HCT116 (cell line): ENCODE data around the gene PILRA. TPM values are rescaled to one million over a fixed set of nuclear protein-coding genes. Genes with fewer than 3 reads are reported as not detected.
"Not testable (repeated sequence)": the region's sequence is repeated elsewhere in the genome, so short reads cannot be mapped to it uniquely, and the experiment has no call there.

Experiments
- ATAC-seq: fragments of 200-7000 bp; cut with Tn5 transposase; 2 replicates; pipeline ENCODE4 v1.9.1; 2020; ENCODE audit warnings: mild to moderate bottlenecking, moderate library complexity
- BruUV-seq: library from RNA; stranded (reverse); fragments of 400-500 nt; replicated peaks from 2 replicates; lab custom pipeline; 2021; lab: Mats Ljungman, UMichigan
- CTCF ChIA-PET: fragments of 300-600 bp; sonication (Branson Sonifier 250); formaldehyde crosslinking; loops from one replicate; lab custom pipeline; 2021; ENCODE audit warnings: antibody characterized with exemption; lab: Charles Lee
- POLR2A ChIA-PET: fragments of 300-600, 350-600 bp; sonication (Branson Sonifier 250); formaldehyde crosslinking; loops from one replicate; lab custom pipeline; 2021; ENCODE audit warnings: antibody characterized with exemption; lab: Charles Lee
- RAD21 ChIA-PET, 2 experiments: fragments of 300-600 bp; sonication (Branson Sonifier 250); formaldehyde crosslinking; loops; one replicate each; lab custom pipeline; 2023; ENCODE audit warnings: low total read pairs in 2 of 2; ENCODE audit not compliant: uncharacterized antibody in 2 of 2, unreplicated experiment in 2 of 2, low non-redundant PET in 1 of 2; lab: Charles Lee
- DNase-seq: peaks from one replicate; pipeline ENCODE4 v3.0.0-alpha.2; 2010; ENCODE audit warnings: low read depth, low spot score
- H2AFZ ChIP-seq: fragments of 200-600 bp; shearing (Covaris generic), sonication (generic); 2 replicates; pipeline ENCODE4 v1.6.1; 2017; ENCODE audit warnings: low read depth, mixed run types, mixed read lengths, antibody characterized with exemption, low read length; ENCODE audit not compliant: poor library complexity, severe bottlenecking
- H3K27ac ChIP-seq: 2 replicates; pipeline ENCODE4 v1.5.1; 2012; ENCODE audit warnings: low read depth, low read length
- H3K27me3 ChIP-seq: fragments of 200-600 bp; sonication (generic); 2 replicates; pipeline ENCODE4 v1.6.1; 2016; ENCODE audit warnings: mixed run types, low read length, mixed read lengths; ENCODE audit not compliant: insufficient read depth
- H3K36me3 ChIP-seq, 2 experiments: fragments of 200-500 bp in 1 of 2; fragments of 200-600 bp in 1 of 2; sonication (Bioruptor generic) in 1 of 2; sonication (generic) in 1 of 2; 2 replicates each; pipeline versions ENCODE4 v1.5.1 to v1.6.1; 2014 to 2016; ENCODE audit warnings: low read length in 2 of 2, inconsistent platforms in 1 of 2, mixed read lengths in 1 of 2, mixed run types in 1 of 2; ENCODE audit not compliant: insufficient read depth in 2 of 2, control insufficient read depth in 1 of 2
- H3K4me1 ChIP-seq, 2 experiments: fragments of 200-600 bp in 1 of 2; sonication (generic) in 1 of 2; 2 replicates each; pipeline versions ENCODE4 v1.5.1 to v1.6.1; 2012 to 2017; ENCODE audit warnings: low read length in 2 of 2, inconsistent platforms in 1 of 2, mild to moderate bottlenecking in 1 of 2, mixed read lengths in 1 of 2, mixed run types in 1 of 2, moderate library complexity in 1 of 2; ENCODE audit not compliant: insufficient read depth in 2 of 2, control insufficient read depth in 1 of 2
- H3K4me2 ChIP-seq: fragments of 200-600 bp; sonication (generic); 2 replicates; pipeline ENCODE4 v1.6.1; 2017; ENCODE audit warnings: mixed run types, low read length, mixed read lengths
- H3K4me3 ChIP-seq, 2 experiments: fragments of 200-600 bp in 1 of 2; sonication (generic) in 1 of 2; replicated peaks in 1 of 2; 2 replicates each; pipeline ENCODE4 v1.5.1; 2011 to 2016; ENCODE audit warnings: low read length in 2 of 2, control low read depth in 1 of 2, low read depth in 1 of 2, mild to moderate bottlenecking in 1 of 2, mixed read lengths in 1 of 2, mixed run types in 1 of 2
- H3K79me2 ChIP-seq: fragments of 200-600 bp; sonication (generic); 2 replicates; pipeline ENCODE4 v1.6.1; 2017; ENCODE audit warnings: mild to moderate bottlenecking, mixed run types, low read length, moderate library complexity, mixed read lengths; ENCODE audit not compliant: insufficient read depth
- H3K9ac ChIP-seq: fragments of 200-600 bp; sonication (generic); 2 replicates; pipeline ENCODE4 v1.6.1; 2016; ENCODE audit warnings: low read length, mixed read lengths
- H3K9me2 ChIP-seq: fragments of 200-600 bp; sonication (generic), shearing (Covaris generic); 2 replicates; pipeline ENCODE4 v1.6.1; 2017; ENCODE audit warnings: mixed run types, mild to moderate bottlenecking, moderate library complexity; ENCODE audit not compliant: insufficient read depth
- H3K9me3 ChIP-seq, 2 experiments: fragments of 200-500 bp in 1 of 2; fragments of 200-600 bp in 1 of 2; sonication (Bioruptor generic) in 1 of 2; sonication (generic) in 1 of 2; 2 replicates each; pipeline ENCODE4 v1.6.1; 2014 to 2017; ENCODE audit warnings: low read length in 2 of 2, mixed read lengths in 2 of 2, inconsistent platforms in 1 of 2, low read depth in 1 of 2, mild to moderate bottlenecking in 1 of 2, mixed run types in 1 of 2, moderate library complexity in 1 of 2; ENCODE audit not compliant: control insufficient read depth in 1 of 2, insufficient read depth in 1 of 2
- H4K20me1 ChIP-seq: fragments of 200-600 bp; sonication (generic), shearing (Covaris generic); 2 replicates; pipeline ENCODE4 v1.6.1; 2017; ENCODE audit warnings: mixed run types, mild to moderate bottlenecking, moderate library complexity; ENCODE audit not compliant: insufficient read depth
- FOSL1 ChIP-seq: IDR thresholded peaks from 2 replicates; pipeline ENCODE4 v1.6.1; 2012; ENCODE audit warnings: low read depth
- POLR2A ChIP-seq: IDR thresholded peaks from 2 replicates; pipeline ENCODE4 v1.7.0; 2011; ENCODE audit warnings: borderline replicate concordance; ENCODE audit not compliant: insufficient read depth, insufficient read length; ENCODE audit errors: extremely low read depth
- YY1 ChIP-seq: IDR thresholded peaks from 2 replicates; pipeline ENCODE4 v1.6.1; 2011; ENCODE audit warnings: low read length, low read depth, moderate library complexity, mild to moderate bottlenecking; ENCODE audit not compliant: insufficient replicate concordance; ENCODE audit errors: extremely low read depth
- intact Hi-C: fragments of 100-400 bp; cut with micrococcal nuclease; formaldehyde crosslinking; loops from 2 replicates; pipeline ENCODE4 v1.10.0; 2022
- total RNA-seq: library from RNA; stranded (reverse); gene quantifications from one replicate; pipeline ENCODE4 v1.2.1, GENCODE V29; 2021; ENCODE audit not compliant: unreplicated experiment
- TF ChIP-seq, protein P1 (sequence below), 3 experiments: fragments of 200-600 bp in 1 of 3; sonication (generic) in 1 of 3; IDR thresholded peaks in 2 of 3; conservative IDR thresholded peaks in 1 of 3; 2 replicates each; pipeline ENCODE4 v1.5.1; 2012 to 2017; ENCODE audit warnings: low read depth in 2 of 3, low read length in 2 of 3, antibody characterized with exemption in 1 of 3, borderline replicate concordance in 1 of 3, control low read depth in 1 of 3, mild to moderate bottlenecking in 1 of 3, mixed read lengths in 1 of 3, mixed run types in 1 of 3, moderate library complexity in 1 of 3; ENCODE audit not compliant: insufficient read depth in 1 of 3

PILRA gene
- total RNA-seq, 1 experiment from 2014 or later: 1.8 TPM

GRCh38 chr7:100437150-100438100 is 64.1 kb downstream of the PILRA start (continued):
- TF ChIP-seq, protein P1, sequence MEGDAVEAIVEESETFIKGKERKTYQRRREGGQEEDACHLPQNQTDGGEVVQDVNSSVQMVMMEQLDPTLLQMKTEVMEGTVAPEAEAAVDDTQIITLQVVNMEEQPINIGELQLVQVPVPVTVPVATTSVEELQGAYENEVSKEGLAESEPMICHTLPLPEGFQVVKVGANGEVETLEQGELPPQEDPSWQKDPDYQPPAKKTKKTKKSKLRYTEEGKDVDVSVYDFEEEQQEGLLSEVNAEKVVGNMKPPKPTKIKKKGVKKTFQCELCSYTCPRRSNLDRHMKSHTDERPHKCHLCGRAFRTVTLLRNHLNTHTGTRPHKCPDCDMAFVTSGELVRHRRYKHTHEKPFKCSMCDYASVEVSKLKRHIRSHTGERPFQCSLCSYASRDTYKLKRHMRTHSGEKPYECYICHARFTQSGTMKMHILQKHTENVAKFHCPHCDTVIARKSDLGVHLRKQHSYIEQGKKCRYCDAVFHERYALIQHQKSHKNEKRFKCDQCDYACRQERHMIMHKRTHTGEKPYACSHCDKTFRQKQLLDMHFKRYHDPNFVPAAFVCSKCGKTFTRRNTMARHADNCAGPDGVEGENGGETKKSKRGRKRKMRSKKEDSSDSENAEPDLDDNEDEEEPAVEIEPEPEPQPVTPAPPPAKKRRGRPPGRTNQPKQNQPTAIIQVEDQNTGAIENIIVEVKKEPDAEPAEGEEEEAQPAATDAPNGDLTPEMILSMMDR (IDR thresholded peaks at IDR 0.05 in 2 of 3, conservative IDR thresholded peaks at IDR 0.05 in 1 of 3; ENCODE audit: borderline replicate concordance in 1 of 3, insufficient read depth in 1 of 3, low read depth in 2 of 3, low read length in 2 of 3): no peak
- no peak for TF ChIP-seq FOSL1

- peaks cover 2 to 32% of the 10 kb centered on the region in 2 experiments; a peak in 3 of 4 replicates for H3K4me1 ChIP-seq
- no peak overlapping the region for H3K9ac ChIP-seq
- H3K9me2 ChIP-seq: no peaks in the 10 kb centered on the region
- intact Hi-C loops: no loop called here
- CTCF ChIA-PET: no interaction called here
- POLR2A ChIA-PET: interaction anchor here (1.9 kb wide), 1 partner anchor 9 kb away, joined by 7 read pairs; the partner anchor contains the start of gene MEPCE
- H3K27me3 ChIP-seq: no peaks in the 10 kb centered on the region
- BruUV-seq: no TSS peak
- H3K79me2 ChIP-seq: peaks cover 26% of the 10 kb centered on the region
- H3K4me2 ChIP-seq: no peak overlapping the region
- H4K20me1 ChIP-seq: no peaks in the 10 kb centered on the region
- ATAC-seq: no peak
- no peak overlapping the region for H3K4me3 ChIP-seq
- no peak for TF ChIP-seq POLR2A
- TF ChIP-seq YY1: no peak
- TF ChIP-seq, all 23 proteins: peak for 0
- Histone ChIP-seq H2AFZ (no peak overlapping the region), H3K27ac (no peak overlapping the region), H3K9me3 (no peaks in the 10 kb centered on the region), H3K36me3 (peaks cover 5 to 19% of the 10 kb centered on the region in 2 experiments; a peak in 2 of 4 replicates)
- RAD21 ChIA-PET: no interaction called here
- no peak for DNase-seq
Observed at GRCh38 chr7:100438172-100438571, 64.9 kb downstream of the PILRA start.

- CTCF ChIA-PET, BruUV-seq, H3K27me3 ChIP-seq, H3K4me3 ChIP-seq, H3K4me2 ChIP-seq, H3K9ac ChIP-seq, H3K9me3 ChIP-seq, H2AFZ ChIP-seq, intact Hi-C loops, RAD21 ChIA-PET, H4K20me1 ChIP-seq, ATAC-seq, H3K9me2 ChIP-seq, H3K27ac ChIP-seq, DNase-seq: not testable (repeated sequence)
- Histone ChIP-seq H3K79me2 (peaks cover 21% of the 10 kb centered on the region), H3K36me3 (peaks cover 3 to 13% of the 10 kb centered on the region in 2 experiments; a peak in 2 of 4 replicates), H3K4me1 (peaks cover 2 to 28% of the 10 kb centered on the region in 2 experiments; a peak in 3 of 4 replicates)
- POLR2A ChIA-PET: interaction anchor here (1.9 kb wide), 1 partner anchor 9 kb away, joined by 7 read pairs; the partner anchor contains the start of gene MEPCE
Observed at GRCh38 chr7:100438731-100439130, 65.4 kb downstream of the PILRA start.

DNA sequence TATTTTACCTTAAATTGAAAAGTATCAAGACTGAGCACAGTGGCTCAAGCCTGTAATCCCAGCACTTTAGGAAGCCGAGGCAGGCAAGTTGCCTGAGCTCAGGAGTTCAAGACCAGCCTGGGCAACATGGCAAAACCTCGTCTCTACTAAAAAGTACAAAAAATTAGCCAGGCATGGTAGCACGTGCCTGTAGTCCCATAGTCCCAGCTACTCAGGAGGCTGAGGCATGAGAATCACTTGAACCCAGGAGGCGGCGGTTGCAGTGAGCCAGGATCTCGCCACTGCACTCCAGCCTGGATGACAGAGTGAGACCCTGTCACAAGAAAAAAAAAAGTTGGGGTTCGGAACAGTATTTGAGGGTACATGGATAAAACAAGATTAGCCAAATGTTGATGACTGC is 66.0 kb downstream of the PILRA start:
- DNase-seq, H3K4me3 ChIP-seq, H3K9me2 ChIP-seq, RAD21 ChIA-PET, H3K4me2 ChIP-seq, H3K9me3 ChIP-seq, ATAC-seq, H2AFZ ChIP-seq, H3K27me3 ChIP-seq, CTCF ChIA-PET, BruUV-seq, H3K36me3 ChIP-seq, H3K9ac ChIP-seq, H4K20me1 ChIP-seq, H3K27ac ChIP-seq, intact Hi-C loops: not testable (repeated sequence)
- Histone ChIP-seq H3K4me1 (peaks cover 2 to 26% of the 10 kb centered on the region in 2 experiments; a peak in 3 of 4 replicates), H3K79me2 (peaks cover 15% of the 10 kb centered on the region)
- POLR2A ChIA-PET: interaction anchor here (1.9 kb wide), 1 partner anchor 10 kb away, joined by 7 read pairs; the partner anchor contains the start of gene MEPCE
